MM.1S (cell line): Measurements from ENCODE around the gene NDRG2.

Source experiments
- EZH2 ChIP-seq: fragments of 300-600 bp; sonication (generic); optimal IDR thresholded peaks from 2 replicates; pipeline ENCODE3; 2017; ENCODE audit warnings: low read depth, mild to moderate bottlenecking, antibody characterized with exemption, low read length, mixed read lengths
- EZH2phosphoT487 ChIP-seq: fragments of 300-600 bp; sonication (generic); IDR thresholded peaks from 2 replicates; pipeline ENCODE4 v1.6.1; 2018; ENCODE audit warnings: antibody characterized with exemption, low read length
- TF ChIP-seq, protein P1 (sequence below): fragments of 300-600 bp; sonication (generic); IDR thresholded peaks from 2 replicates; pipeline ENCODE4 v1.5.1; 2016; ENCODE audit warnings: antibody characterized with exemption, low read length, mixed read lengths

DNA sequence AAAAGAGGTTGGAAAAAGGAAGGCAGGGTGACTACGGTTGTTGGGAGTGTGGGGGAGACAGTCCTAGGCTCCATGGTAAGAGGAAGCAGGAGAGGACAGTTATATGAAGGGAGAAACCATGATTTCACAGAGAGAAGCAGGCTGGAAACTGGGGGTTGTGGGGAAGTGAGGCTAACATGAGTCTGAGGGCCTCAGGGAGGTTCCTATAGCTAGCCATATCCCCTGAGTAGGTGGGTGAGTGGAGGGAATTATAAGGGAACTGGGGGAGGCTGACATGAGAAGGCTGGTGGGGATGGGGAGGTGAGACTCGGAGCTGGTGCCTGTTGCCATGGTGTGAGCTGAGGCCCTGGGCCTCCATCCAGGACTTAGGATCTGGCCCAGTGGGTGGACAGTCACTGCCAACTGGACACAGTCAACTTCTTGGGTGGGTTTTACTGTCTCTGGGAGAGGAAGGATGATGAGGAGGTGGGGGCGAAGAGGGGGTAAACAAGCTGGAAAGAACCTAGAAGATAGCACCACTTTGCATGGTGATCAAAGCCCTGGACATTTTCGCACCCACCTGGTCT is 8.4 kb upstream of the NDRG2 start:
- TF ChIP-seq, protein P1, sequence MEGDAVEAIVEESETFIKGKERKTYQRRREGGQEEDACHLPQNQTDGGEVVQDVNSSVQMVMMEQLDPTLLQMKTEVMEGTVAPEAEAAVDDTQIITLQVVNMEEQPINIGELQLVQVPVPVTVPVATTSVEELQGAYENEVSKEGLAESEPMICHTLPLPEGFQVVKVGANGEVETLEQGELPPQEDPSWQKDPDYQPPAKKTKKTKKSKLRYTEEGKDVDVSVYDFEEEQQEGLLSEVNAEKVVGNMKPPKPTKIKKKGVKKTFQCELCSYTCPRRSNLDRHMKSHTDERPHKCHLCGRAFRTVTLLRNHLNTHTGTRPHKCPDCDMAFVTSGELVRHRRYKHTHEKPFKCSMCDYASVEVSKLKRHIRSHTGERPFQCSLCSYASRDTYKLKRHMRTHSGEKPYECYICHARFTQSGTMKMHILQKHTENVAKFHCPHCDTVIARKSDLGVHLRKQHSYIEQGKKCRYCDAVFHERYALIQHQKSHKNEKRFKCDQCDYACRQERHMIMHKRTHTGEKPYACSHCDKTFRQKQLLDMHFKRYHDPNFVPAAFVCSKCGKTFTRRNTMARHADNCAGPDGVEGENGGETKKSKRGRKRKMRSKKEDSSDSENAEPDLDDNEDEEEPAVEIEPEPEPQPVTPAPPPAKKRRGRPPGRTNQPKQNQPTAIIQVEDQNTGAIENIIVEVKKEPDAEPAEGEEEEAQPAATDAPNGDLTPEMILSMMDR = no peak
- TF ChIP-seq EZH2phosphoT487 (no peak), EZH2 (no peak)
